Endothelial cell of umbilical vein (primary cell): ENCODE results near the gene CAMTA1. TPM values are rescaled to one million over a fixed set of nuclear protein-coding genes. Genes with fewer than 3 reads are reported as not detected.

Source experiments
- BruUV-seq: library from RNA; stranded (reverse); fragments of 400-500 nt; replicated peaks from 2 replicates; lab custom pipeline; 2021; lab: Mats Ljungman, UMichigan
- CTCF ChIA-PET: fragments of 300-600, 350-600 bp; sonication (Branson Sonifier 250); formaldehyde crosslinking; loops from one replicate; lab custom pipeline; 2021; ENCODE audit warnings: antibody characterized with exemption, inconsistent platforms; lab: Charles Lee
- POLR2A ChIA-PET: fragments of 300-600, 350-600 bp; sonication (Branson Sonifier 250); formaldehyde crosslinking; loops from one replicate; lab custom pipeline; 2021; ENCODE audit warnings: antibody characterized with exemption, inconsistent platforms; lab: Charles Lee
- DNase-seq: peaks from one replicate; pipeline ENCODE4 v3.0.0-alpha.2; 2011; ENCODE audit warnings: low read depth, low spot score
- FAIRE-seq: peaks from 2 replicates; lab custom pipeline; 2011; peaks lifted over from hg19 to GRCh38; lab: Jason Lieb, UNC
- H2AFZ ChIP-seq: 2 replicates; pipeline ENCODE4 v1.6.0; 2012; ENCODE audit warnings: low read depth, low read length, control low read depth, inconsistent platforms
- H3K27ac ChIP-seq: 2 replicates; pipeline ENCODE4 v1.5.1; 2011; ENCODE audit warnings: low read depth, mild to moderate bottlenecking, control low read depth, low read length, moderate library complexity; ENCODE audit not compliant: insufficient read depth
- H3K27me3 ChIP-seq, 2 experiments: 2 replicates each; pipeline versions ENCODE4 v1.6.0 to v1.6.1; 2011; ENCODE audit warnings: low read length in 2 of 2, mixed read lengths in 1 of 2; ENCODE audit not compliant: control insufficient read depth in 2 of 2, insufficient read depth in 2 of 2
- H3K36me3 ChIP-seq, 2 experiments: 2 replicates in 1 of 2; 3 replicates in 1 of 2; pipeline ENCODE4 v1.5.1; 2011; ENCODE audit warnings: low read length in 2 of 2, mild to moderate bottlenecking in 1 of 2, moderate library complexity in 1 of 2; ENCODE audit not compliant: control insufficient read depth in 2 of 2, insufficient read depth in 2 of 2; ENCODE audit errors: extremely low read depth in 1 of 2
- H3K4me1 ChIP-seq: 3 replicates; pipeline ENCODE4 v1.5.1; 2011; ENCODE audit warnings: mild to moderate bottlenecking, low read length; ENCODE audit not compliant: control insufficient read depth, insufficient read depth; ENCODE audit errors: extremely low read depth
- H3K4me2 ChIP-seq: 2 replicates; pipeline ENCODE4 v1.6.1; 2011; ENCODE audit warnings: low read length, control low read depth, mixed read lengths; ENCODE audit not compliant: insufficient read depth
- H3K4me3 ChIP-seq, 3 experiments: fragments of 200-600 bp in 1 of 3; sonication (generic), shearing (Covaris generic) in 1 of 3; replicated peaks in 1 of 3; 2 replicates each; pipeline ENCODE4 v1.5.1; 2011 to 2016; ENCODE audit warnings: control low read depth in 3 of 3, low read length in 3 of 3, mild to moderate bottlenecking in 2 of 3, inconsistent platforms in 1 of 3, low read depth in 1 of 3, moderate library complexity in 1 of 3; ENCODE audit not compliant: insufficient read depth in 1 of 3
- H3K79me2 ChIP-seq: 2 replicates; pipeline ENCODE4 v1.6.0; 2012; ENCODE audit warnings: low read length, inconsistent platforms; ENCODE audit not compliant: control insufficient read depth, insufficient read depth
- H3K9ac ChIP-seq: replicated peaks from 2 replicates; pipeline ENCODE3; 2011; ENCODE audit warnings: low read length, control low read depth; ENCODE audit not compliant: insufficient read depth; ENCODE audit errors: extremely low read depth
- H3K9me1 ChIP-seq: replicated peaks from 3 replicates; pipeline ENCODE4 v1.6.0; 2011; ENCODE audit warnings: mild to moderate bottlenecking, low read length; ENCODE audit not compliant: control insufficient read depth, insufficient read depth; ENCODE audit errors: extremely low read depth
- H3K9me3 ChIP-seq: replicated peaks from 2 replicates; pipeline ENCODE4 v1.5.1; 2012; ENCODE audit warnings: low read length, inconsistent platforms; ENCODE audit not compliant: control insufficient read depth, insufficient read depth
- H4K20me1 ChIP-seq: replicated peaks from 2 replicates; pipeline ENCODE3; 2011; ENCODE audit warnings: mild to moderate bottlenecking, low read length; ENCODE audit not compliant: control insufficient read depth, insufficient read depth; ENCODE audit errors: extremely low read depth
- EZH2 ChIP-seq: IDR thresholded peaks from 2 replicates; pipeline ENCODE4 v1.6.1; 2012; ENCODE audit warnings: borderline replicate concordance, low read depth, mild to moderate bottlenecking, moderate library complexity, low read length, inconsistent platforms; ENCODE audit not compliant: severe bottlenecking
- FOS ChIP-seq: IDR thresholded peaks from 2 replicates; pipeline ENCODE4 v1.6.1; 2011; ENCODE audit warnings: mild to moderate bottlenecking, low read length, moderate library complexity, borderline replicate concordance; ENCODE audit not compliant: insufficient read depth
- GATA2 ChIP-seq: IDR thresholded peaks from 2 replicates; pipeline ENCODE4 v1.7.0; 2011; ENCODE audit warnings: low read depth, mild to moderate bottlenecking, moderate library complexity, mixed read lengths, low read length; ENCODE audit not compliant: insufficient read length, insufficient read depth
- JUN ChIP-seq: IDR thresholded peaks from 2 replicates; pipeline ENCODE4 v1.6.1; 2011; ENCODE audit warnings: borderline replicate concordance, low read depth; ENCODE audit not compliant: insufficient read length, insufficient read depth
- MYC ChIP-seq: IDR thresholded peaks from one replicate; pipeline ENCODE4 v1.6.1; 2011; ENCODE audit warnings: mild to moderate bottlenecking, low read depth, low read length
- POLR2A ChIP-seq: IDR thresholded peaks from 2 replicates; pipeline ENCODE4 v1.6.1; 2012; ENCODE audit warnings: low read depth, mild to moderate bottlenecking, control low read depth, low read length
- POLR2AphosphoS5 ChIP-seq: IDR thresholded peaks from 2 replicates; pipeline ENCODE4 v1.6.1; 2012; ENCODE audit warnings: low read depth, mild to moderate bottlenecking, control low read depth, low read length, moderate library complexity; ENCODE audit not compliant: insufficient read depth
- dilution Hi-C: fragments of 300-500 bp; cut with MboI; formaldehyde crosslinking; loops from one replicate; pipeline ENCODE4 v1.15.0; 2019; ENCODE audit warnings: low sequenced_read_pairs; ENCODE audit not compliant: extremely low pct_ligation_motif_present
- intact Hi-C: fragments of 100-400 bp; cut with micrococcal nuclease; formaldehyde crosslinking; loops from one replicate; pipeline ENCODE4 v1.10.0; 2022
- polyA plus RNA-seq, 4 experiments: library from polyadenylated mRNA; depleted of rRNA in 3 of 4; stranded (reverse) in 3 of 4; unstranded in 1 of 4; fragments of >200 nt; gene quantifications; 2 replicates each; pipeline versions ENCODE4 v1.2.1 to v1.2.3, GENCODE V29; 2011 to 2012; ENCODE audit warnings: missing spikeins in 1 of 4
- total RNA-seq: library from RNA; stranded (reverse); gene quantifications from 2 replicates; pipeline ENCODE4 v1.2.3, GENCODE V29; 2021
- TF ChIP-seq, protein P1 (sequence below), 2 donors: IDR thresholded peaks; 1 replicate in 1 of 2; 2 replicates in 1 of 2; pipeline ENCODE4 v1.5.1; 2011; ENCODE audit warnings: low read length in 2 of 2, mild to moderate bottlenecking in 2 of 2, moderate library complexity in 2 of 2, control low read depth in 1 of 2, inconsistent platforms in 1 of 2, low read depth in 1 of 2; ENCODE audit not compliant: insufficient read depth in 1 of 2; ENCODE audit errors: extremely low read depth in 1 of 2
- TF ChIP-seq, protein P2 (sequence below): IDR thresholded peaks from 2 replicates; pipeline ENCODE4 v1.6.1; 2011; ENCODE audit not compliant: insufficient read depth, insufficient read length

CAMTA1 gene
- total and polyA plus RNA-seq, 2 donors (not counting 3 experiments of a cell fraction or from before 2014, with no cell fraction given), result 50.8 to 92.7 TPM

DNA sequence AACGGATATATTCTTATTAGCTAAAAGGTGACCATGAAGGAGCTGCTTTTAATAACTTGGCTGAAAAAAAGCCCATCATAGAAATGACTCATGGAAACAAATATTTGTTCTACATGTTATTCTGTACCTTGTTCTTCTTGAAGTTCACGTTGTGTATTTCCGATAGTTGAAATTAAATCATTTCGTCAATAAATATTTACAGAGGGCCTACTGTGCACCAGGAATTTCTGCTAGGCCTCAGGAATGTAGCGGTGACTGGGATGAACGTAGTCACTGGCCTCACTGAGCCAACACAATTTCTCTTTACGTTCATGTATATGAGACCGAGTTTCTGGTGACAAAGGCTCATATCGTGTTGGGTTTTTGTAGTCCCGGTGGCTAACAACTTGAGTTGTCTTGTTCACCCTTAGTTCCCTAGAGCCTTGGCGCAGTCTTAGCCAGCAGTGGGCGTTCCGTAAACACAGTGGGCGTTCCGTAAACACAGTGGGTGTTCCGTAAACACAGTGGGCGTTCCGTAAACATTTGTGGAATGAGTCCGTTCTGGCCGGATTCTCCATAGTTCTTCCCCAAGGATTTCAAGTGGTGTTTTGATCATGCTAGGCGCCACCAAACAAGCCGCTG lies 932.6 kb downstream of the CAMTA1 start:
- Histone ChIP-seq H3K9me3 (no peaks in the 10 kb centered on the region), H2AFZ (no peak overlapping the region), H3K9me1 (no peaks in the 10 kb centered on the region), H4K20me1 (no peaks in the 10 kb centered on the region), H3K36me3 (no peaks in the 10 kb centered on the region), H3K4me2 (no peak overlapping the region), H3K27ac (no peak overlapping the region), H3K4me3 (no peak overlapping the region), H3K27me3 (no peaks in the 10 kb centered on the region), H3K79me2 (no peaks in the 10 kb centered on the region), H3K4me1 (no peaks in the 10 kb centered on the region), H3K9ac (no peak overlapping the region)
- DNase-seq (no peak), FAIRE-seq (no peak)
- dilution Hi-C loops, result no loop called here
- CTCF ChIA-PET, result interaction anchor here (1.6 kb wide), 1 partner anchor 35 kb away, joined by 3 read pairs; no protein-coding TSS in a partner anchor
- TF ChIP-seq GATA2, result no peak
- no peak for TF ChIP-seq MYC
- no peak for TF ChIP-seq POLR2AphosphoS5
- TF ChIP-seq EZH2, result no peak
- TF ChIP-seq POLR2A, result no peak
- TF ChIP-seq, protein P1, sequence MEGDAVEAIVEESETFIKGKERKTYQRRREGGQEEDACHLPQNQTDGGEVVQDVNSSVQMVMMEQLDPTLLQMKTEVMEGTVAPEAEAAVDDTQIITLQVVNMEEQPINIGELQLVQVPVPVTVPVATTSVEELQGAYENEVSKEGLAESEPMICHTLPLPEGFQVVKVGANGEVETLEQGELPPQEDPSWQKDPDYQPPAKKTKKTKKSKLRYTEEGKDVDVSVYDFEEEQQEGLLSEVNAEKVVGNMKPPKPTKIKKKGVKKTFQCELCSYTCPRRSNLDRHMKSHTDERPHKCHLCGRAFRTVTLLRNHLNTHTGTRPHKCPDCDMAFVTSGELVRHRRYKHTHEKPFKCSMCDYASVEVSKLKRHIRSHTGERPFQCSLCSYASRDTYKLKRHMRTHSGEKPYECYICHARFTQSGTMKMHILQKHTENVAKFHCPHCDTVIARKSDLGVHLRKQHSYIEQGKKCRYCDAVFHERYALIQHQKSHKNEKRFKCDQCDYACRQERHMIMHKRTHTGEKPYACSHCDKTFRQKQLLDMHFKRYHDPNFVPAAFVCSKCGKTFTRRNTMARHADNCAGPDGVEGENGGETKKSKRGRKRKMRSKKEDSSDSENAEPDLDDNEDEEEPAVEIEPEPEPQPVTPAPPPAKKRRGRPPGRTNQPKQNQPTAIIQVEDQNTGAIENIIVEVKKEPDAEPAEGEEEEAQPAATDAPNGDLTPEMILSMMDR (IDR thresholded peaks at IDR 0.05; ENCODE audit: extremely low read depth in 1 of 2, insufficient read depth in 1 of 2, low read depth in 1 of 2, low read length in 2 of 2), result no peak
- TF ChIP-seq FOS, result no peak
- TF ChIP-seq, protein P2, sequence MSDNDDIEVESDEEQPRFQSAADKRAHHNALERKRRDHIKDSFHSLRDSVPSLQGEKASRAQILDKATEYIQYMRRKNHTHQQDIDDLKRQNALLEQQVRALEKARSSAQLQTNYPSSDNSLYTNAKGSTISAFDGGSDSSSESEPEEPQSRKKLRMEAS, result no peak
- no peak for TF ChIP-seq JUN
- intact Hi-C loops, result no loop called here
- BruUV-seq, result no TSS peak
- POLR2A ChIA-PET, result no interaction called here
